ENCODE data around the gene CPNE2.
"Not testable (repeated sequence)": the region's sequence is repeated elsewhere in the genome, so short reads cannot be mapped to it uniquely, and the experiment has no call there.

CPNE2 gene

DNA sequence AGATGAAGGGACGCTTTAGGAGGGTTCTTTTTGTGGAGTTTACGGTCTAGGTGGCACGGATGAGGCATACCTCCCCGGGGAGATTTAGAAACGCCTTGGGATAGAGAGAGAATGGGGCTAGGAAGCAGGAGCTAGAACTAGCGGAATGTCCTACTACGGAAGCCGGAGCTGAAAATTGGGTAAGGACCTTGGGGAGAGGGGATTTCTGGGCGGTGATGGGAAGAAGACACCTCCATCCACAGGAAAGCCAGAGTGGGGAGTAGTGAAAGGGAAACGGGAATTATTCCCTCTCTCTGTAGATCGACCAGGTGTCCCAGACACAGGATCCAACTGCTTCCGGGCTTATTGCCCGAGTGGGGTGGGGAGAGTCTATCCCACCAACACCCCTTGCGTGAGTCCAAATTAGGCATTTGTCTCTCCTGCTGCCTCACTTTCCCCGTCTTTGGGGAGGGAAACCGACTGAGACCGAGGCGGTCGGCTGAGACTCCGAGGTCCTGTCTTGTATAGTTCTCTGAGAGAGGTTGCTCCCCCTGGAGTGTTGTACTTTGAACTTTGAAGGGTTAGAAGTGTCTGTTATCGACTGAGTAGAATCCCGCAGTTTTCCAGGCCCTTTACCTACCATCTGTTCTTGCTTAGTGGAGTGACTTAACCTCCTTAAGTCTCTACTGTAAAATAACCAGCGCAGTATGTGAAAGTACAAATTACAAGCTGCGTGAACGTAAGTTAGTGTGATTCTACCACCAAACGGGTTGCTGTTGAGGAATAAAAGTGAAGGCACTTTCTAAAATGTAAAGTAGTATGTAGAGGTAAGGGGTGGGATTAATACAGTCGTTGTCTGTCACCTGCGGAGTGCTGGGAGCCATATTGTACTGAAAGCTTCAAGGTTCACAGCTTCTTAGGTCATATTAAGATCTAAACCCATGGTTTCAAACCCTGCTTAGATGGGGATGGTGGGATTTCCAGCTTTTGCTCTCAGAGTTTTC lies 94.8 kb downstream of the CPNE2 start:
- DNase-seq (ENCODE audit: low spot score) = peak; percentile 67
- in situ Hi-C loops (cut with MboI; ENCODE audit: low pct_unique_long_range_greater_than_20kb, low sequenced_read_pairs, unreplicated experiment) = no loop called here
- TF ChIP-seq, protein P1, sequence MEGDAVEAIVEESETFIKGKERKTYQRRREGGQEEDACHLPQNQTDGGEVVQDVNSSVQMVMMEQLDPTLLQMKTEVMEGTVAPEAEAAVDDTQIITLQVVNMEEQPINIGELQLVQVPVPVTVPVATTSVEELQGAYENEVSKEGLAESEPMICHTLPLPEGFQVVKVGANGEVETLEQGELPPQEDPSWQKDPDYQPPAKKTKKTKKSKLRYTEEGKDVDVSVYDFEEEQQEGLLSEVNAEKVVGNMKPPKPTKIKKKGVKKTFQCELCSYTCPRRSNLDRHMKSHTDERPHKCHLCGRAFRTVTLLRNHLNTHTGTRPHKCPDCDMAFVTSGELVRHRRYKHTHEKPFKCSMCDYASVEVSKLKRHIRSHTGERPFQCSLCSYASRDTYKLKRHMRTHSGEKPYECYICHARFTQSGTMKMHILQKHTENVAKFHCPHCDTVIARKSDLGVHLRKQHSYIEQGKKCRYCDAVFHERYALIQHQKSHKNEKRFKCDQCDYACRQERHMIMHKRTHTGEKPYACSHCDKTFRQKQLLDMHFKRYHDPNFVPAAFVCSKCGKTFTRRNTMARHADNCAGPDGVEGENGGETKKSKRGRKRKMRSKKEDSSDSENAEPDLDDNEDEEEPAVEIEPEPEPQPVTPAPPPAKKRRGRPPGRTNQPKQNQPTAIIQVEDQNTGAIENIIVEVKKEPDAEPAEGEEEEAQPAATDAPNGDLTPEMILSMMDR (IDR thresholded peaks at IDR 0.05; ENCODE audit: extremely low read depth, insufficient read depth, missing control alignments) = no peak

DNA sequence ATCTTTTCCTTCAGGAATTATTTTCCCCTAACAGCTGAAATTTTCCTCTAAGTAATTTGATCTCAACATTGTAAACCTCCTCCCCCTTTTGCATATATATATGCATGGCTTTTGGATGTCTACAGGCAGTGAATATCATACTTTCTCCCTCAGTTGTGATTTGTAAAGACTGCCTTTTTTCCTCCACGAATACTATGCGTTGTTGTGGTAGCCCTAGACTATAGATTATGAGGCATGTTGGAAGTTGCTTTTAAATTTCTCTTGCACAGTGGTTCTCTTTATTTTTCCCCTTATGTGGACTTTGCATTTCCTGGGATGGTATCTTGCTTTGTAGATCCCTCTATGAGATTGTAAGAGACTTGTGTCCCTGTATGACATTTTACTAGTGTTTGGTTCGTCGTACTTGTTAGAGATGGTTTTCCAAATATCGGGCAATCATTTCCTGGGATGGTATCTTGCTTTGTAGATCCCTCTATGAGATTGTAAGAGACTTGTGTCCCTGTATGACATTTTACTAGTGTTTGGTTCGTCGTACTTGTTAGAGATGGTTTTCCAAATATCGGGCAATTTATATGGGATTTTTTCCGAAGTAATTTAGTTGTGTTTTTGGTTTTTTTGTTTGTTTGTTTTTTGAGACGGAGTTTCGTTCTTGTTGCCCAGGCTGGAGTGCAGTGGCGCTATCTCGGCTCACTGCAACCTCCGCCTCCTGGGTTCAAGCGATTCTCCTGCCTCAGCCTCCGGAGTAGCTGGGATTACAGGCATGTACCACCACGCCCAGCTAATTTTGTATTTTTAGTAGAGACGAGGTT lies 95.7 kb downstream of the CPNE2 start:
- DNase-seq (ENCODE audit: low spot score); in situ Hi-C loops (cut with MboI; ENCODE audit: low pct_unique_long_range_greater_than_20kb, low sequenced_read_pairs, unreplicated experiment): not testable (repeated sequence)

DNA sequence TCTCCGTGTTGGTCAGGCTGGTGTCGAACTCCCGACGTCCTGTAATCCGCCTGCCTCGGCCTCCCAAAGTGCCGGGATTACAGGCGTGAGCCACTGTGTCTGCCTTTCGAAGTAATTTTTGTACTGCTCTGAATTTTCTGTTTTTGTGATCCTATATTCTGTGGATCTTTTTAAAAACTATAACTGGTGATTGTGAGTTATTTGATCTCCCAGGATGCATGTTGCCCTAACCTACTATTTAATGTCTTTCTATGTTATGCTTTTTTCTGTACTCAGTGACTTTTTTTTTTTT lies 96.3 kb downstream of the CPNE2 start:
- in situ Hi-C loops (cut with MboI; ENCODE audit: low pct_unique_long_range_greater_than_20kb, low sequenced_read_pairs, unreplicated experiment) = no loop called here
- TF ChIP-seq, protein P1 (IDR thresholded peaks at IDR 0.05; ENCODE audit: extremely low read depth, insufficient read depth, missing control alignments) = no peak
- no peak for DNase-seq (ENCODE audit: low spot score)

DNA sequence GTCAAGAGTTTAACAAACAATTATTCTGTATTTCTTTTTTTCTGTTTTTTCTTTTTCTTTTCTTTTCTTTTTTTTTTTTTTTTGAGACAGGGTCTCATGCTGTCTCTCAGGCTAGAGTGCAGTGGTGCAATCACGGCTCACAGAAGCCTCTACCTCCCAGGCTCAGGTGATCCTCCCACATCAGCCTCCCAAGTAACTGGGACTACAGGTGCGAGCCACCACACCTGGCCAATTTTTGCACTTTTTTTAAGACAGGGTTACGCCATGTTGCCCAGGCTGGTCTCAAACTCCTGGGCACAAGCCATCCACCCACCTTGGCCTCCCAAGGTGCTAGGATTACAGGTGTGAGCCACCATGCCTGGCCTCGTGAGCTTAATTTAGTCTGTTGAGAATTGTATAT lies 97.1 kb downstream of the CPNE2 start:
- DNase-seq (ENCODE audit: low spot score); in situ Hi-C loops (cut with MboI; ENCODE audit: low pct_unique_long_range_greater_than_20kb, low sequenced_read_pairs, unreplicated experiment): not testable (repeated sequence)

DNA sequence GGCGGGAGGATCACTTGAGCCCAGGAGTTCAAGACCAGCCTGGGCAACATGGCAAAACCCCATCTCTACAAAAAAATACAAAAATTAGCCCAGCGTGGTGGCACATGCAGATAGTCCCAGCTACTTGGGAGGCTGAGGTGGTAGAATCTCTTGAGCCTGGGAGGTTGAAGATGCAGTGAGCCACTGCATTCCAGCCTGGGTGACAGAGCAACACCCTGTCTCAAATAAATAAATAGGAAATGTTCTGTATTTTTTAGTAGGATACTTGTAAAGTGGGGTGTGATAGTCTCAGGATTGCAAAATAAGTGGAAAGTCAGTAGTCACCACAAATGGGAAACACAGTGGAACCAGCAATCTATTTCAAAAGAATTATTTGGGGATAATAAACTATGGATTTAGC lies 97.8 kb downstream of the CPNE2 start:
- DNase-seq (ENCODE audit: low spot score) = no peak
- in situ Hi-C loops (cut with MboI; ENCODE audit: low pct_unique_long_range_greater_than_20kb, low sequenced_read_pairs, unreplicated experiment) = no loop called here
- TF ChIP-seq, protein P1 (IDR thresholded peaks at IDR 0.05; ENCODE audit: extremely low read depth, insufficient read depth, missing control alignments) = no peak

DNA sequence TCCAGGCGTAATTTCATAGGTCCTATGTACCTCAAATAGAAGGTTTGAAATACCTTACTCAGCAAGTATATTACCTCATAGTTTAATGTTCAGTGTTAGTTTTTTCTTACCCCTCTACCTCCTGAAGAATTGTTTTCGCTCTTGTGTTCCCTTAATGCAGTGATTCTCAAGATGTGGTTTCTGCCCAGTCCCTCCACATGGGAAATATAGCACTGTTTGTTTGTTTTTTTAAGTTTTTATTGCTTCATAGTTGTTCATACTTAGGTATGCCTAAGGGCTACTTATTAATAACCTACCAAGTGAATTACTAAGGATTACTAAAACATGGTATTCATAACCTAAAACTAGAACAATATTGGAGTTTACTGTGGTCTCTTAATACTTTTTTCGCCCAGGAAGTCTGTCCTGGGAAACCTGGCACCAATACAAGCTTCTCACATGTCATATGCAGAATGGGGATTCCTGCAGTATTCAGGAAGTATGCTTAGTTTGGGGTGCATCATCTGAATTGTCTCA lies 98.7 kb downstream of the CPNE2 start:
- no peak for DNase-seq (ENCODE audit: low spot score)
- TF ChIP-seq, protein P1 (IDR thresholded peaks at IDR 0.05; ENCODE audit: extremely low read depth, insufficient read depth, missing control alignments) = no peak
- in situ Hi-C loops (cut with MboI; ENCODE audit: low pct_unique_long_range_greater_than_20kb, low sequenced_read_pairs, unreplicated experiment) = no loop called here

DNA sequence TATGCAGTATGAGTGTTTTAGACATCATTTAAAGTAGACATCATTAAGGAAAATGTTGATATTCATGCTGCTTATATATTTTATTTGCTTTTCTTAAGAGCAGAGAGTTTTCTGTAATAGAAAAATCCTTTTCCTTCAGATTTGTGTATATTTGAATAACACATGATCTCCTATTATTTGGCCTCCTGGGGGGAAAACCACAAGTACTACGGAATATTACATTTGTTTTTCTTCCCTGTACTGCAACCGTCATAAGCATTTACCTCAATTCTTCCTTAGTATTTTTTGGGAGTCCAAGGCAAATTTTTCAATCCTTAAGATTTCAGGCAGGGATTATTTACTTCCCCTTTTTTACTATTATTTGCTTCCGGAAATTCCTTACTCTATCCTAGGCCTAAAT lies 99.8 kb downstream of the CPNE2 start:
- TF ChIP-seq, protein P1 (IDR thresholded peaks at IDR 0.05; ENCODE audit: extremely low read depth, insufficient read depth, missing control alignments) = no peak
- in situ Hi-C loops (cut with MboI; ENCODE audit: low pct_unique_long_range_greater_than_20kb, low sequenced_read_pairs, unreplicated experiment) = no loop called here
- DNase-seq (ENCODE audit: low spot score) = no peak
